ENCODE data around the gene CACNA2D2.

CACNA2D2 gene

GRCh38 chr3:50474717-50475116, 28.7 kb downstream of the CACNA2D2 start:
- H3K79me2 ChIP-seq (ENCODE audit: insufficient read depth, low read length) = no peaks in the 10 kb centered on the region
- no peaks in the 10 kb centered on the region for H4K20me1 ChIP-seq (ENCODE audit: low read depth, low read length)
- TF ChIP-seq EZH2phosphoT487 (conservative IDR thresholded peaks at IDR 0.05; ENCODE audit: low read length) (no peak), CTCF (IDR thresholded peaks at IDR 0.05; ENCODE audit: insufficient read depth, low read length, poor library complexity, severe bottlenecking) (no peak)
- no peak overlapping the region for H3K4me2 ChIP-seq (ENCODE audit: low read depth, low read length, poor library complexity, severe bottlenecking)
- no peaks in the 10 kb centered on the region for H3K27me3 ChIP-seq (ENCODE audit: low read length)
- no peaks in the 10 kb centered on the region for H3F3A ChIP-seq (ENCODE audit: insufficient read depth)
- H3K27ac ChIP-seq (ENCODE audit: low read depth, low read length) = no peak overlapping the region
- H3K9me2 ChIP-seq (replicated peaks; ENCODE audit: insufficient read depth, low read length) = no peaks in the 10 kb centered on the region
- no peak overlapping the region for H2AFZ ChIP-seq (ENCODE audit: low read depth, low read length, severe bottlenecking)
- no peak overlapping the region for H3K4me3 ChIP-seq (ENCODE audit: insufficient read depth, low read length, poor library complexity, severe bottlenecking)
- no peak overlapping the region for H3K9ac ChIP-seq (ENCODE audit: low read length)
- no peaks in the 10 kb centered on the region for H3K9me3 ChIP-seq (ENCODE audit: insufficient read depth, low read length)
- H3K36me3 ChIP-seq (ENCODE audit: low read length) = no peaks in the 10 kb centered on the region

- H3K79me2 ChIP-seq (ENCODE audit: insufficient read depth, low read length) = no peaks in the 10 kb centered on the region
- no peaks in the 10 kb centered on the region for H3K27me3 ChIP-seq (ENCODE audit: low read length)
- H3K4me3 ChIP-seq (ENCODE audit: insufficient read depth, low read length, poor library complexity, severe bottlenecking) = no peak overlapping the region
- no peak for TF ChIP-seq CTCF (IDR thresholded peaks at IDR 0.05; ENCODE audit: insufficient read depth, low read length, poor library complexity, severe bottlenecking)
- no peak for TF ChIP-seq EZH2phosphoT487 (conservative IDR thresholded peaks at IDR 0.05; ENCODE audit: low read length)
- no peak overlapping the region for H3K4me2 ChIP-seq (ENCODE audit: low read depth, low read length, poor library complexity, severe bottlenecking)
- H3K9ac ChIP-seq (ENCODE audit: low read length) = no peak overlapping the region
- no peaks in the 10 kb centered on the region for H3K9me2 ChIP-seq (replicated peaks; ENCODE audit: insufficient read depth, low read length)
- H3K36me3 ChIP-seq (ENCODE audit: low read length) = no peaks in the 10 kb centered on the region
- no peaks in the 10 kb centered on the region for H3F3A ChIP-seq (ENCODE audit: insufficient read depth)
- no peak overlapping the region for H3K27ac ChIP-seq (ENCODE audit: low read depth, low read length)
- no peaks in the 10 kb centered on the region for H4K20me1 ChIP-seq (ENCODE audit: low read depth, low read length)
- no peak overlapping the region for H2AFZ ChIP-seq (ENCODE audit: low read depth, low read length, severe bottlenecking)
- no peaks in the 10 kb centered on the region for H3K9me3 ChIP-seq (ENCODE audit: insufficient read depth, low read length)
Observed at GRCh38 chr3:50473768-50474167, 29.7 kb downstream of the CACNA2D2 start.

DNA sequence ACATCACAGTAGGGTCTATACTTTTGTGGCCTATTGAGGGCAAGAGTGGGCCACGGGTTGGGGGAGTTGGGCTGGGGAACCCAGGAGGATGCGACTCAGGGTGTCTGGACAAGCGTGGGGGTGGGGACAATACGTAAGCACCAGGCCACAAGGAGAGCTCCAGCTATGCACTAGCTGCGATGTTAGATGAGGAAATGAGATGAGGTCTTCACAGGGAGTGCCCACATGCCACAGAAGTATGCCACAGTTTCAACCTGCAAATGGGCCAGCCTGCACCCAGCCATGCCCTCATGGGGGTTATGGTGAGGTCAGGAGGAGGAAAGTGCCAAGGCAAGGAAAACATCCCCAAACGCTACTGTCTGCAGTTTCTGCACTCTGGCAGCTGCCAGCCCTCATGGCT, 30.5 kb downstream of the CACNA2D2 start:
- Histone ChIP-seq H2AFZ (ENCODE audit: low read depth, low read length, severe bottlenecking) (no peak overlapping the region), H3K36me3 (ENCODE audit: low read length) (no peaks in the 10 kb centered on the region), H3K9ac (ENCODE audit: low read length) (no peak overlapping the region), H3K4me3 (ENCODE audit: insufficient read depth, low read length, poor library complexity, severe bottlenecking) (no peak overlapping the region), H3K27me3 (ENCODE audit: low read length) (no peaks in the 10 kb centered on the region), H3K9me2 (replicated peaks; ENCODE audit: insufficient read depth, low read length) (no peaks in the 10 kb centered on the region), H3K79me2 (ENCODE audit: insufficient read depth, low read length) (no peaks in the 10 kb centered on the region), H3K27ac (ENCODE audit: low read depth, low read length) (no peak overlapping the region), H3K9me3 (ENCODE audit: insufficient read depth, low read length) (no peaks in the 10 kb centered on the region), H3K4me2 (ENCODE audit: low read depth, low read length, poor library complexity, severe bottlenecking) (no peak overlapping the region), H4K20me1 (ENCODE audit: low read depth, low read length) (no peaks in the 10 kb centered on the region), H3F3A (ENCODE audit: insufficient read depth) (no peaks in the 10 kb centered on the region)
- TF ChIP-seq CTCF (IDR thresholded peaks at IDR 0.05; ENCODE audit: insufficient read depth, low read length, poor library complexity, severe bottlenecking) (no peak), EZH2phosphoT487 (conservative IDR thresholded peaks at IDR 0.05; ENCODE audit: low read length) (no peak)

All from SU-DHL-6 (cell line).